HepG2 (cell line): ENCODE measurements around the gene SEBOX. TPM values are rescaled to one million over a fixed set of nuclear protein-coding genes. Genes with fewer than 3 reads are reported as not detected.
A peak's percentile ranks its signal among the peaks of the same experiment; 100 is the strongest.

ENCODE experiments used
- ARHGAP35 ChIP-seq: sonication (generic); formaldehyde crosslinking; IDR thresholded peaks from 2 replicates; pipeline ENCODE4 v1.9.0; 2022; ENCODE audit warnings: mild to moderate bottlenecking, inconsistent platforms, moderate library complexity, missing genetic modification reagents, borderline replicate concordance
- ATRX ChIP-seq: sonication (generic); formaldehyde crosslinking; IDR thresholded peaks from 2 replicates; pipeline ENCODE4 v1.4.0; 2020; ENCODE audit warnings: missing genetic modification reagents, borderline replicate concordance
- DPF2 ChIP-seq: sonication (generic); formaldehyde crosslinking; IDR thresholded peaks from 2 replicates; pipeline ENCODE4 v1.4.0; 2020; ENCODE audit warnings: mild to moderate bottlenecking, low read depth, missing genetic modification reagents, borderline replicate concordance
- DR1 ChIP-seq: sonication (generic); formaldehyde crosslinking; IDR thresholded peaks from 2 replicates; pipeline ENCODE4 v1.8.0; 2021; ENCODE audit warnings: mild to moderate bottlenecking, missing genetic modification reagents, inconsistent platforms
- FOXC1 ChIP-seq: sonication (generic); formaldehyde crosslinking; IDR thresholded peaks from 2 replicates; pipeline ENCODE4 v1.8.0; 2022; ENCODE audit warnings: mild to moderate bottlenecking, missing genetic modification reagents, borderline replicate concordance
- FUBP1 ChIP-seq: sonication (generic); formaldehyde crosslinking; IDR thresholded peaks from 2 replicates; pipeline ENCODE4 v1.5.1; 2020; ENCODE audit warnings: missing genetic modification reagents, mild to moderate bottlenecking, borderline replicate concordance
- GATAD2A ChIP-seq: IDR thresholded peaks from 2 replicates; pipeline ENCODE4 v1.6.1; 2016
- HOXA5 ChIP-seq: sonication (generic); formaldehyde crosslinking; IDR thresholded peaks from 2 replicates; pipeline ENCODE4 v1.4.0; 2020; ENCODE audit warnings: missing genetic modification reagents
- ISL2 ChIP-seq: sonication (generic); formaldehyde crosslinking; IDR thresholded peaks from 2 replicates; pipeline ENCODE4 v1.5.0; 2020; ENCODE audit warnings: missing genetic modification reagents
- MNT ChIP-seq: fragments of 450-650 bp; IDR thresholded peaks from 2 replicates; pipeline ENCODE4 v1.6.1; 2016
- NAIF1 ChIP-seq: sonication (generic); formaldehyde crosslinking; IDR thresholded peaks from 2 replicates; pipeline ENCODE4 v1.5.0; 2020; ENCODE audit warnings: mild to moderate bottlenecking, missing genetic modification reagents, borderline replicate concordance
- PAF1 ChIP-seq: IDR thresholded peaks from 2 replicates; pipeline ENCODE4 v1.6.1; 2016; ENCODE audit warnings: missing genetic modification reagents, missing compliant biosample characterization
- RBM39 ChIP-seq: fragments of 200-400 bp; formaldehyde crosslinking; IDR thresholded peaks from one replicate; pipeline ENCODE4 v1.6.1; 2018; ENCODE audit warnings: antibody characterized with exemption, mild to moderate bottlenecking, low read depth, low read length; ENCODE audit not compliant: poor library complexity, severe bottlenecking
- TOPORS ChIP-seq: sonication (generic); formaldehyde crosslinking; IDR thresholded peaks from 2 replicates; pipeline ENCODE4 v1.8.0; 2023; ENCODE audit warnings: mild to moderate bottlenecking, missing genetic modification reagents
- XBP1 ChIP-seq: sonication (generic); formaldehyde crosslinking; IDR thresholded peaks from 2 replicates; pipeline ENCODE4 v1.5.0; 2020; ENCODE audit warnings: missing genetic modification reagents
- ZFYVE20 ChIP-seq: sonication (generic); formaldehyde crosslinking; IDR thresholded peaks from 2 replicates; pipeline ENCODE4 v1.8.0; 2023; ENCODE audit warnings: low read depth, mild to moderate bottlenecking, moderate library complexity, missing genetic modification reagents, borderline replicate concordance
- ZNF275 ChIP-seq: sonication (generic); formaldehyde crosslinking; IDR thresholded peaks from 2 replicates; pipeline ENCODE4 v1.8.0; 2022; ENCODE audit warnings: missing genetic modification reagents, mild to moderate bottlenecking, inconsistent platforms, borderline replicate concordance
- ZNF337 ChIP-seq: sonication (generic); formaldehyde crosslinking; IDR thresholded peaks from 2 replicates; pipeline ENCODE4 v1.5.1; 2020; ENCODE audit warnings: missing genetic modification reagents, low read depth, mild to moderate bottlenecking, borderline replicate concordance
- ZNF484 ChIP-seq: sonication (generic); formaldehyde crosslinking; IDR thresholded peaks from 2 replicates; pipeline ENCODE4 v1.5.1; 2020; ENCODE audit warnings: mild to moderate bottlenecking, low read depth, missing genetic modification reagents, borderline replicate concordance
- ZNF639 ChIP-seq: conservative IDR thresholded peaks from 2 replicates; pipeline ENCODE4 v1.6.1; 2018; ENCODE audit warnings: missing genetic modification reagents
- ZNF781 ChIP-seq: sonication (generic); formaldehyde crosslinking; IDR thresholded peaks from 2 replicates; pipeline ENCODE4 v1.5.1; 2020; ENCODE audit warnings: borderline replicate concordance, mild to moderate bottlenecking, missing genetic modification reagents; ENCODE audit errors: not compliant biosample characterization
- polyA plus RNA-seq, 8 experiments: library from polyadenylated mRNA; depleted of rRNA in 3 of 8; stranded (reverse) in 7 of 8; unstranded in 1 of 8; fragments of >200 nt; fragmentation: Illumina TruSeq in 4 of 8; extraction: Trizol in 4 of 8; gene quantifications; 2 replicates each; pipeline versions ENCODE4 v1.2.1 to v1.2.3, GENCODE V29; 2011 to 2016; ENCODE audit warnings: low read depth in 4 of 8, missing spikeins in 1 of 8, mixed read lengths in 1 of 8; ENCODE audit not compliant: insufficient read depth in 1 of 8
- total RNA-seq, 5 experiments: library from RNA; depleted of rRNA; stranded (reverse); fragments of >200 nt; fragmentation: Illumina TruSeq; extraction: Trizol; gene quantifications; 2 replicates each; pipeline ENCODE4 v1.2.3, GENCODE V29; 2016; ENCODE audit warnings: low read depth in 1 of 5

Gene SEBOX
- total and polyA plus RNA-seq, 2 of the 13 experiments (the other 11 are each of a cell fraction or from before 2014, with no cell fraction given) = not detected

GRCh38 chr17:28404812-28405570 is 40.0 kb upstream of the SEBOX start (continued):
- TF ChIP-seq PAF1 (no peak), ZNF781 (no peak), ZFYVE20 (CRISPR knock-in tag) (no peak), MNT (no peak), ATRX (CRISPR knock-in tag) (no peak), XBP1 (CRISPR knock-in tag) (no peak), TOPORS (CRISPR knock-in tag) (no peak), ZNF275 (CRISPR knock-in tag) (no peak), ARHGAP35 (CRISPR knock-in tag) (no peak), ZNF337 (CRISPR knock-in tag) (no peak), FUBP1 (CRISPR knock-in tag) (no peak), ZNF484 (no peak), DR1 (CRISPR knock-in tag) (no peak), HOXA5 (CRISPR knock-in tag) (peak; percentile 46; the same call in 1 of the 2 replicates), DPF2 (no peak), GATAD2A (peak; percentile 59; the same call in 1 of the 2 replicates), ZNF639 (CRISPR knock-in tag) (no peak), FOXC1 (CRISPR knock-in tag) (no peak), ISL2 (CRISPR knock-in tag) (peak; percentile 71), NAIF1 (CRISPR knock-in tag) (no peak), RBM39 (no peak)
